ENCODE data around the gene ACCSL.

Gene ACCSL

GRCh38 chr11:44016546-44017442 is 31.0 kb upstream of the ACCSL start:
- peak in 2 of 42 donors; percentile 16 to 17 for DNase-seq
- intact Hi-C loops (cut with DNase I): no loop called here

DNA sequence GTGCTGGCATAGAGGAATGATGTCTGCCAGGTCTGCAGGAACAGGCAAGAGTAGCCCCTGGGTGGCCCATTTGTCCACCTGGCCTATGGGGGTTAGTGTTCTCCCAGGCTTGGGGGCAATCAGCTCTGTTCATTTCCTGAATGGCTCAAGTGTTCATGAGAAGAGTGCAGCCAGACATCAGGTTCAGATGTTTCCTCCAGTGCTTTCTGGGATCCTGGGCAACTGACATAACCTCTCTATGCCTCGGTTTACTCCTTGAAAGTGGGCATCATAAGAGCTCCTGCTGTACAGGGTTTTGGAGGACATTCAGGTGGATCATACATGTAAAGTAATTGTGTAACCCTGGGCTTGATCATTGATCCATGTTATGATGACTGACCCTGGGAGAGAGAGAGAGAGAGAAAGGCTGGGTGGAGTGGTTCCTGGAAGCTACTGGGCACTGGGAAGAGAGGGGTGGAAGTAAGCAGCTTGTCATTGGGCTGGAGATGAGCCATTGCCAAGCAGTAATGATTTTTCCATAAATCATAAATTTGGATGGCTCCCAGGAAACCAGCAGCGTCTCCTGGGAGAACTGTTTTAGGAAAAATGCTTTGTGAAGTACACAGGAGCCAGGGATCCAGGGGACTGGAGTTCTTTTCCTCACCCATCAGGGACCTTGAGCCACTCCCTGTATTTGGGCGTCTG is 30.2 kb upstream of the ACCSL start:
- intact Hi-C loops (cut with DNase I): no loop called here
- peak in 4 of 42 donors; percentile 8 to 19 (median 12) for DNase-seq

DNA sequence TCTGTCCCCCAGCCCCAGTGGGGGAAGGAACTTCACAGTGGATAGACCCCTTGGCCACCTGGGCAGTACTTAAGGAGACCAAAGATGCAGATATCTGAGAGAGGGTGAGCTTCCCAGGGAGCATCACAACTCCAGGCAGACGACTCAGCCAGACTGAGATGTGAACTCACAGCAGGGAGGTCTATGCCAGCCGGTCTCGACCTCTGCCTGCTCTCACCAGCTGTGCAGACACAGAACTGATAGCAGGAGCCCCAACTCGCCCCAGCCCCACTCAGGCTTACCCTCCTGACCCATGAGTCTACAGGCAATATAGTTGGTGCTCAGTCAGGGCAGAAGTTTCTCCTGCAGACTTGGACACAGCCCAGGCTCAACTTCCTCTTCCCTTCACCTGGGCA is 29.7 kb upstream of the ACCSL start:
- intact Hi-C loops (cut with DNase I): no loop called here
- peak in 3 of 42 donors; percentile 5 to 36 (median 33) for DNase-seq

DNA sequence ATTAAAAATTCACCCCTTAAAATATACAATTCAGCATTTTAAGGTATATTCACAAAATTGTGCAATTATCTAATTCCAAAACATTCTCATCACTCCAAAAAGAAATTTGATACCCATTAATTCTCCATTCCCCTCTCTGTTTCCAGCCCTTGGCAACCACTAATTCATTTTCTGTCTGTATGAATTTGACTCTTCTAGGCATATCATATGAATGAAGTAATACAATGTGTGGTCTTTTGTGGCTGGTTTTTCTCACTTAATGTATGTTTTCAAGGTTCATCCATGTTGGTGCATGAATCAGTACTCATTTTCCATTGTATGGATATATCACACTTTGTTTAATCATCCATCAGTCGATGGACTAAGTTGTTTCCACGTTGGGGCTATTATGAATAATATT is 29.0 kb upstream of the ACCSL start:
- intact Hi-C loops (cut with DNase I): no loop called here

GRCh38 chr11:44024977-44025376 is 22.8 kb upstream of the ACCSL start:
- intact Hi-C loops (cut with DNase I): no loop called here
- DNase-seq: no peak

More for the DNA sequence above, 29.0 kb upstream of the ACCSL start:
- no peak for DNase-seq

GRCh38 chr11:44025727-44026126 is 22.1 kb upstream of the ACCSL start:
- DNase-seq: no peak
- intact Hi-C loops (cut with DNase I): no loop called here

GRCh38 chr11:44028401-44028800 is 19.4 kb upstream of the ACCSL start:
- no peak for DNase-seq
- intact Hi-C loops (cut with DNase I): no loop called here

GRCh38 chr11:44028816-44029506 is 18.8 kb upstream of the ACCSL start:
- no peak for DNase-seq
- intact Hi-C loops (cut with DNase I): no loop called here

DNA sequence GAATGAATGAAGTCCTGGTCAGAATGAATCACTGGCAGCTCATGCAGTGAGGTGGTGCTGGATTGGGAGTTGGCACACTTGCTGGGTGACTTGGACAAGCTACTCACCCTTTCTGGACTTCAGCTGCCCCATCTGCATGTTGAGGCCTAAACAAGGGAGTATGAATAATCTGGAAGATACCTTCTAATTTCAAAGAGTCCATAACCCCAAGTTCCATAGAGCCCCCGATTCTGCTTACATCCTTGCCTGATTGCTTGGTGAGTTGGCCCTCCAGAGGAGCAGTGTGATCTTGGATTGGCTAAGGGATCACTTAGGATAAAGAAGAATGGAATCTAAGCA is 18.3 kb upstream of the ACCSL start:
- intact Hi-C loops (cut with DNase I): no loop called here

GRCh38 chr11:44029977-44030911 is 17.5 kb upstream of the ACCSL start:
- intact Hi-C loops (cut with DNase I): no loop called here
- peak in 4 of 42 donors; percentile 15 to 47 (median 18) for DNase-seq

More for the DNA sequence above, 18.3 kb upstream of the ACCSL start:
- DNase-seq: peak in 1 of 42 donors; percentile 20

GRCh38 chr11:44030996-44031395 is 16.8 kb upstream of the ACCSL start:
- DNase-seq: no peak
- intact Hi-C loops (cut with DNase I): no loop called here

DNA sequence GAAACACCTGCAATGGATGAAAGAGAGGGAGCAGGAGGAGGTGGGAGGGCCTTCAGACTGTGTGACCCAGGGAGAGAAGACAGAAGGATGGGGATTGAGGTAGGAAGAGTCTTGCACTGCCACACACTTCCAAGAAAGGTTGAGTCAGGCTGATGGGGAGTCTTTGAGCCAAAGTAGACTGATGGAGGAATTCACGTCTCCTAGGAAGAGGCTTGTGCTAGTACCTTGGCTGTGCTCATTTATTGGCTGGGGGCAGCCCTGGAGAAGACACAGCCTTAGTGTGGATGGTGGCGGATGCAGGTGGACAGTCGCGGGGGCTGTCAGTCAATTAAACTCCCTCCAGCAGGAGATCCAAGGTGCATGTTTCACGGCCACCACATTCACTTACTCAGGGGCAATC is 16.2 kb upstream of the ACCSL start:
- intact Hi-C loops (cut with DNase I): no loop called here
- DNase-seq: no peak

GRCh38 chr11:44032299-44033085 is 15.3 kb upstream of the ACCSL start:
- DNase-seq: peak in 39 of 42 donors; percentile 9 to 86 (median 59)
- intact Hi-C loops (cut with DNase I): no loop called here

- peak; percentile 34 to 89 (median 66) for DNase-seq
- intact Hi-C loops (cut with DNase I): no loop called here
Observed at GRCh38 chr11:44033411-44033850, 14.3 kb upstream of the ACCSL start.

- DNase-seq: no peak
- intact Hi-C loops (cut with DNase I): no loop called here
Observed at GRCh38 chr11:44033856-44034255, 13.9 kb upstream of the ACCSL start.

- DNase-seq: no peak
- intact Hi-C loops (cut with DNase I): loop anchor here (5.0 kb wide), 1 partner anchor 87 kb away; no protein-coding TSS in a partner anchor
Observed at GRCh38 chr11:44034639-44035038, 13.1 kb upstream of the ACCSL start.

- DNase-seq: peak; percentile 72 to 96 (median 88)
- intact Hi-C loops (cut with DNase I): loop anchor here (2.0 to 5.0 kb wide), 2 partner anchors 90 to 146 kb away; no protein-coding TSS in a partner anchor
Observed at GRCh38 chr11:44036811-44037657, 10.7 kb upstream of the ACCSL start.
